ENCODE results near the gene ODF4. TPM values are rescaled to one million over a fixed set of nuclear protein-coding genes. Genes with fewer than 3 reads are reported as not detected.
"Not testable (repeated sequence)": the region's sequence is repeated elsewhere in the genome, so short reads cannot be mapped to it uniquely, and the experiment has no call there.

ODF4 gene
- total RNA-seq, 1 donor from 2014 or later: not detected

GRCh38 chr17:8391711-8392110 is 52.1 kb downstream of the ODF4 start:
- TF ChIP-seq, protein P1, sequence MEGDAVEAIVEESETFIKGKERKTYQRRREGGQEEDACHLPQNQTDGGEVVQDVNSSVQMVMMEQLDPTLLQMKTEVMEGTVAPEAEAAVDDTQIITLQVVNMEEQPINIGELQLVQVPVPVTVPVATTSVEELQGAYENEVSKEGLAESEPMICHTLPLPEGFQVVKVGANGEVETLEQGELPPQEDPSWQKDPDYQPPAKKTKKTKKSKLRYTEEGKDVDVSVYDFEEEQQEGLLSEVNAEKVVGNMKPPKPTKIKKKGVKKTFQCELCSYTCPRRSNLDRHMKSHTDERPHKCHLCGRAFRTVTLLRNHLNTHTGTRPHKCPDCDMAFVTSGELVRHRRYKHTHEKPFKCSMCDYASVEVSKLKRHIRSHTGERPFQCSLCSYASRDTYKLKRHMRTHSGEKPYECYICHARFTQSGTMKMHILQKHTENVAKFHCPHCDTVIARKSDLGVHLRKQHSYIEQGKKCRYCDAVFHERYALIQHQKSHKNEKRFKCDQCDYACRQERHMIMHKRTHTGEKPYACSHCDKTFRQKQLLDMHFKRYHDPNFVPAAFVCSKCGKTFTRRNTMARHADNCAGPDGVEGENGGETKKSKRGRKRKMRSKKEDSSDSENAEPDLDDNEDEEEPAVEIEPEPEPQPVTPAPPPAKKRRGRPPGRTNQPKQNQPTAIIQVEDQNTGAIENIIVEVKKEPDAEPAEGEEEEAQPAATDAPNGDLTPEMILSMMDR (IDR thresholded peaks at IDR 0.05): no peak
- peak; percentile 68 for DNase-seq (ENCODE audit: low spot score)
- no peak overlapping the region for H3K4me3 Mint-ChIP-seq (ENCODE audit: unreplicated experiment)
- peaks cover 15% of the 10 kb centered on the region for H3K27me3 Mint-ChIP-seq (ENCODE audit: low read depth)
- no peaks in the 10 kb centered on the region for H3K36me3 Mint-ChIP-seq (ENCODE audit: low read depth)
- H3K4me1 Mint-ChIP-seq (ENCODE audit: low read depth): peaks cover 8% of the 10 kb centered on the region
- H3K27ac Mint-ChIP-seq (ENCODE audit: unreplicated experiment): no peak overlapping the region
- H3K9me3 Mint-ChIP-seq (ENCODE audit: low read depth): no peaks in the 10 kb centered on the region

GRCh38 chr17:8392274-8392673 is 52.6 kb downstream of the ODF4 start:
- H3K4me1 Mint-ChIP-seq (ENCODE audit: low read depth): peaks cover 8% of the 10 kb centered on the region
- H3K9me3 Mint-ChIP-seq (ENCODE audit: low read depth): no peaks in the 10 kb centered on the region
- H3K27ac Mint-ChIP-seq (ENCODE audit: unreplicated experiment): no peak overlapping the region
- H3K4me3 Mint-ChIP-seq (ENCODE audit: unreplicated experiment): no peak overlapping the region
- H3K27me3 Mint-ChIP-seq (ENCODE audit: low read depth): peaks cover 16% of the 10 kb centered on the region
- TF ChIP-seq, protein P1 (IDR thresholded peaks at IDR 0.05): no peak
- DNase-seq (ENCODE audit: low spot score): no peak
- no peaks in the 10 kb centered on the region for H3K36me3 Mint-ChIP-seq (ENCODE audit: low read depth)

GRCh38 chr17:8392674-8393469 is 53.2 kb downstream of the ODF4 start:
- Mint-ChIP-seq H3K4me3 (ENCODE audit: unreplicated experiment) (no peak overlapping the region), H3K4me1 (ENCODE audit: low read depth) (peaks cover 8% of the 10 kb centered on the region), H3K36me3 (ENCODE audit: low read depth) (no peaks in the 10 kb centered on the region), H3K9me3 (ENCODE audit: low read depth) (no peaks in the 10 kb centered on the region), H3K27ac (ENCODE audit: unreplicated experiment) (no peak overlapping the region), H3K27me3 (ENCODE audit: low read depth) (peaks cover 20% of the 10 kb centered on the region)
- TF ChIP-seq, protein P1 (IDR thresholded peaks at IDR 0.05): no peak
- DNase-seq (ENCODE audit: low spot score): no peak

GRCh38 chr17:8393470-8394231 is 54.0 kb downstream of the ODF4 start:
- TF ChIP-seq, protein P1 (IDR thresholded peaks at IDR 0.05): no peak
- Mint-ChIP-seq H3K27ac (ENCODE audit: unreplicated experiment) (no peak overlapping the region), H3K27me3 (ENCODE audit: low read depth) (peaks cover 20% of the 10 kb centered on the region), H3K9me3 (ENCODE audit: low read depth) (no peaks in the 10 kb centered on the region), H3K4me1 (ENCODE audit: low read depth) (peaks cover 8% of the 10 kb centered on the region), H3K36me3 (ENCODE audit: low read depth) (no peaks in the 10 kb centered on the region), H3K4me3 (ENCODE audit: unreplicated experiment) (no peak overlapping the region)
- no peak for DNase-seq (ENCODE audit: low spot score)

GRCh38 chr17:8394497-8394896 is 54.9 kb downstream of the ODF4 start:
- H3K4me3 Mint-ChIP-seq (ENCODE audit: unreplicated experiment); H3K27ac Mint-ChIP-seq (ENCODE audit: unreplicated experiment); H3K36me3 Mint-ChIP-seq (ENCODE audit: low read depth); DNase-seq (ENCODE audit: low spot score); H3K9me3 Mint-ChIP-seq (ENCODE audit: low read depth); H3K4me1 Mint-ChIP-seq (ENCODE audit: low read depth): not testable (repeated sequence)
- peaks cover 20% of the 10 kb centered on the region for H3K27me3 Mint-ChIP-seq (ENCODE audit: low read depth)

Other genes starting within 250 kb of the ODF4 start
- 0.12 to 0.13 TPM (median 0.12 TPM) in 3 replicates for gene ALOXE3, start 221.3 kb upstream of the ODF4 start, total RNA-seq
- 0.51 to 1.5 TPM (median 0.70 TPM) in 3 replicates for gene HES7, start 215.7 kb upstream of the ODF4 start, total RNA-seq
- 68.0 to 87.6 TPM (median 75.9 TPM) in 3 replicates for gene PER1, start 187.4 kb upstream of the ODF4 start, total RNA-seq
- 45.4 to 58.1 TPM (median 46.7 TPM) in 3 replicates for gene VAMP2, start 176.9 kb upstream of the ODF4 start, total RNA-seq
- gene TMEM107, start 163.5 kb upstream of the ODF4 start, total RNA-seq: 7.8 to 12.1 TPM (median 8.4 TPM) in 3 replicates
- gene BORCS6, start 149.7 kb upstream of the ODF4 start, total RNA-seq: 5.5 to 8.6 TPM (median 8.2 TPM) in 3 replicates
- 8.6 to 14.1 TPM (median 8.9 TPM) in 3 replicates for gene AURKB, start 129.3 kb upstream of the ODF4 start, total RNA-seq
- gene CTC1, start 91.8 kb upstream of the ODF4 start, total RNA-seq: 19.9 to 28.7 TPM (median 22.1 TPM) in 3 replicates
- gene PFAS, start 90.6 kb upstream of the ODF4 start, total RNA-seq: 30.2 to 52.1 TPM (median 32.7 TPM) in 3 replicates
- gene RANGRF, start 51.2 kb upstream of the ODF4 start, total RNA-seq: 19.8 to 24.5 TPM (median 21.2 TPM) in 3 replicates
- gene SLC25A35, start 44.4 kb upstream of the ODF4 start, total RNA-seq: 4.2 to 8.4 TPM (median 5.5 TPM) in 3 replicates
- gene ARHGEF15, start 29.6 kb upstream of the ODF4 start, total RNA-seq: not detected in 3 replicates
- gene RPL26, start 43.4 kb downstream of the ODF4 start, total RNA-seq: 1,065 to 1,130 TPM (median 1,086 TPM) in 3 replicates
- gene RNF222, start 58.0 kb downstream of the ODF4 start, total RNA-seq: not detected in 3 replicates
- 112 to 120 TPM (median 115 TPM) in 3 replicates for gene NDEL1, start 96.0 kb downstream of the ODF4 start, total RNA-seq

Measured in chondrocyte (in vitro differentiated cells).